Testis (tissue), 2 donors: ENCODE data around the gene CTBP2.

ENCODE experiments used
- POLR2A ChIP-seq: fragments of 450-650 bp; IDR thresholded peaks from one replicate; pipeline ENCODE4 v1.6.1; 2017; ENCODE audit warnings: antibody characterized with exemption, mild to moderate bottlenecking, moderate library complexity
- TF ChIP-seq, protein P1 (sequence below), 3 experiments: fragments of 450-650 bp in 2 of 3; fragments of 200-600 bp in 1 of 3; sonication (generic) in 1 of 3; IDR thresholded peaks; one replicate each; pipeline ENCODE4 v1.5.1; 2016 to 2019; ENCODE audit warnings: antibody characterized with exemption in 3 of 3, mild to moderate bottlenecking in 2 of 3, moderate library complexity in 1 of 3

DNA sequence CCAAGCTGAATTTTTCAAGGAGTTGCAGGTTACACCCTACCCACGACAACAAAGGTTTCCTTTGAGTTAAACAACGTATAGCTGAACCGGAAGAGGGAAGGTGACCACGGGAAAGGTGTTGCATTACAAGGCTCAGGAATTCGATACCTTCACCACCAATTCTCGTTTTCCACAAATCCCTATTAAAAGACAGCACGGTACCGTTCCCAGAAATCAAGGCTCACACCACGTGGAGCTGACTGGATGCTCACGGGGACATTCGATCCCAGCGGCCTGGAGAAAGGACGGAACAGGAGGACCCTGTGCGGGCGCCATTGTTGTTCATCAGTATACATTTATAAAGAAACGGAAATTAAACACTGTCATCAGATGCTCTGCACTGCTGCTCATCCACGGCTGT lies 56.4 kb downstream of the CTBP2 start:
- TF ChIP-seq, protein P1, sequence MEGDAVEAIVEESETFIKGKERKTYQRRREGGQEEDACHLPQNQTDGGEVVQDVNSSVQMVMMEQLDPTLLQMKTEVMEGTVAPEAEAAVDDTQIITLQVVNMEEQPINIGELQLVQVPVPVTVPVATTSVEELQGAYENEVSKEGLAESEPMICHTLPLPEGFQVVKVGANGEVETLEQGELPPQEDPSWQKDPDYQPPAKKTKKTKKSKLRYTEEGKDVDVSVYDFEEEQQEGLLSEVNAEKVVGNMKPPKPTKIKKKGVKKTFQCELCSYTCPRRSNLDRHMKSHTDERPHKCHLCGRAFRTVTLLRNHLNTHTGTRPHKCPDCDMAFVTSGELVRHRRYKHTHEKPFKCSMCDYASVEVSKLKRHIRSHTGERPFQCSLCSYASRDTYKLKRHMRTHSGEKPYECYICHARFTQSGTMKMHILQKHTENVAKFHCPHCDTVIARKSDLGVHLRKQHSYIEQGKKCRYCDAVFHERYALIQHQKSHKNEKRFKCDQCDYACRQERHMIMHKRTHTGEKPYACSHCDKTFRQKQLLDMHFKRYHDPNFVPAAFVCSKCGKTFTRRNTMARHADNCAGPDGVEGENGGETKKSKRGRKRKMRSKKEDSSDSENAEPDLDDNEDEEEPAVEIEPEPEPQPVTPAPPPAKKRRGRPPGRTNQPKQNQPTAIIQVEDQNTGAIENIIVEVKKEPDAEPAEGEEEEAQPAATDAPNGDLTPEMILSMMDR (IDR thresholded peaks at IDR 0.05) = no peak
- no peak for TF ChIP-seq POLR2A
